GM12878 (cell line): Measurements from ENCODE around the gene POU2F3. TPM values are rescaled to one million over a fixed set of nuclear protein-coding genes. Genes with fewer than 3 reads are reported as not detected.

ENCODE experiments used
- ATAC-seq: fragments of 200-7000 bp; cut with Tn5 transposase; 3 replicates; pipeline ENCODE4 v1.9.1; 2020; ENCODE audit warnings: mild to moderate bottlenecking, moderate library complexity
- BruUV-seq: library from RNA; stranded (reverse); fragments of 400-500 nt; replicated peaks from 2 replicates; lab custom pipeline; 2021; lab: Mats Ljungman, UMichigan
- CTCF ChIA-PET: fragments of 300-600 bp; sonication (Branson Sonifier 250); formaldehyde crosslinking; extraction: SDS; loops from one replicate; lab custom pipeline; 2021; ENCODE audit warnings: inconsistent platforms; lab: Yijun Ruan, JAX
- POLR2A ChIA-PET: fragments of 350-600 bp; formaldehyde crosslinking; extraction: SDS; loops from one replicate; lab custom pipeline; 2021; ENCODE audit warnings: inconsistent platforms; lab: Charles Lee
- RAD21 ChIA-PET: fragments of 300-600 bp; sonication (Branson Sonifier 250); formaldehyde crosslinking; loops from one replicate; lab custom pipeline; 2023; ENCODE audit warnings: antibody characterized with exemption; ENCODE audit not compliant: unreplicated experiment; lab: Charles Lee
- SMC1A ChIA-PET: fragments of 300-600 bp; sonication (Branson Sonifier 250); formaldehyde crosslinking; loops from one replicate; lab custom pipeline; 2023; ENCODE audit not compliant: unreplicated experiment, uncharacterized antibody; lab: Charles Lee
- DNase-seq: peaks from one replicate; pipeline ENCODE4 v3.0.0-alpha.2; 2011; ENCODE audit warnings: low read depth, low spot score
- FAIRE-seq: peaks from 3 replicates; lab custom pipeline; 2011; peaks lifted over from hg19 to GRCh38; lab: Jason Lieb, UNC
- H2AFZ ChIP-seq: 2 replicates; pipeline ENCODE4 v1.6.0; 2011; ENCODE audit warnings: low read depth, low read length, control low read depth; ENCODE audit not compliant: control insufficient read depth
- H3K27ac ChIP-seq: 2 replicates; pipeline ENCODE4 v1.5.1; 2011; ENCODE audit warnings: control low read depth; ENCODE audit not compliant: control insufficient read depth, insufficient read depth
- H3K27me3 ChIP-seq, 2 experiments: replicated peaks in 1 of 2; 2 replicates each; pipeline versions ENCODE4 v1.6.0 to v1.6.1; 2011; ENCODE audit warnings: low read length in 1 of 2; ENCODE audit not compliant: control insufficient read depth in 2 of 2, insufficient read depth in 2 of 2
- H3K36me3 ChIP-seq, 2 experiments: 2 replicates each; pipeline ENCODE4 v1.5.1; 2011; ENCODE audit warnings: low read length in 1 of 2; ENCODE audit not compliant: control insufficient read depth in 2 of 2, insufficient read depth in 2 of 2
- H3K4me1 ChIP-seq: 2 replicates; pipeline ENCODE4 v1.6.1; 2011; ENCODE audit warnings: mild to moderate bottlenecking, low read length, moderate library complexity, mixed read lengths; ENCODE audit not compliant: control insufficient read depth, insufficient read depth
- H3K4me2 ChIP-seq: 2 replicates; pipeline ENCODE4 v1.6.0; 2011; ENCODE audit warnings: control low read depth; ENCODE audit not compliant: control insufficient read depth, insufficient read depth
- H3K4me3 ChIP-seq: fragments of 200-600 bp; sonication (generic); 2 replicates; pipeline ENCODE4 v1.5.1; 2016
- H3K79me2 ChIP-seq: 2 replicates; pipeline ENCODE4 v1.6.0; 2011; ENCODE audit warnings: low read length; ENCODE audit not compliant: control insufficient read depth, insufficient read depth
- H3K9ac ChIP-seq: 2 replicates; pipeline ENCODE4 v1.8.0; 2011; ENCODE audit warnings: low read length, control low read depth, mixed read lengths; ENCODE audit not compliant: control insufficient read depth, insufficient read depth
- H3K9me3 ChIP-seq: replicated peaks from 3 replicates; pipeline ENCODE4 v1.5.1; 2011; ENCODE audit warnings: mild to moderate bottlenecking, low read length; ENCODE audit not compliant: control insufficient read depth, insufficient read depth
- H4K20me1 ChIP-seq: 2 replicates; pipeline ENCODE4 v1.6.0; 2011; ENCODE audit not compliant: control insufficient read depth, insufficient read depth
- CBFB ChIP-seq: IDR thresholded peaks from 2 replicates; pipeline ENCODE4 v1.6.1; 2016; ENCODE audit warnings: antibody characterized with exemption, low read depth
- MEF2B ChIP-seq: fragments of 450-650 bp; IDR thresholded peaks from 2 replicates; pipeline ENCODE4 v1.6.1; 2018; ENCODE audit warnings: mild to moderate bottlenecking, moderate library complexity; ENCODE audit not compliant: partially characterized antibody, poor library complexity, severe bottlenecking
- RAD21 ChIP-seq: IDR thresholded peaks from 2 replicates; pipeline ENCODE4 v1.6.1; 2011; ENCODE audit warnings: mild to moderate bottlenecking, low read depth, low read length, moderate library complexity; ENCODE audit not compliant: insufficient read depth
- ZNF207 ChIP-seq: fragments of 450-650 bp; IDR thresholded peaks from 2 replicates; pipeline ENCODE4 v1.6.1; 2014; ENCODE audit warnings: antibody characterized with exemption, mild to moderate bottlenecking, borderline replicate concordance
- WGBS: methylation state at CpG from one replicate; pipeline ENCODE4 v1.1.6; 2016; ENCODE audit warnings: low lambda C conversion rate; ENCODE audit not compliant: insufficient replicate concordance, insufficient coverage; ENCODE audit errors: missing lambda C conversion rate; 5-methylcytosine and 5-hydroxymethylcytosine counted together
- in situ Hi-C: fragments of 300-500 bp; cut with MboI; formaldehyde crosslinking; loops from 9 replicates; pipeline ENCODE4 v1.14.3; 2018; ENCODE audit warnings: mixed read lengths
- intact Hi-C: fragments of 100-400 bp; cut with micrococcal nuclease; formaldehyde crosslinking; loops from one replicate; pipeline ENCODE4 v1.14.2; 2022; ENCODE audit not compliant: unreplicated experiment
- polyA plus RNA-seq, 11 experiments: library from polyadenylated mRNA; depleted of rRNA in 4 of 11; unstranded in 6 of 11; stranded (reverse) in 5 of 11; fragments of >200 nt; fragmentation: Nextera tagmentation in 4 of 11; fragmentation: Illumina TruSeq in 1 of 11; extraction: Ambion mirVana in 4 of 11; extraction: Trizol in 1 of 11; gene quantifications; 1 replicate in 1 of 11; 2 replicates in 10 of 11; pipeline versions ENCODE4 v1.2.1 to v1.2.3, GENCODE V29; 2011 to 2016; ENCODE audit warnings: inconsistent platforms in 2 of 11, missing spikeins in 2 of 11, low read depth in 1 of 11
- total RNA-seq, 4 experiments: library from RNA; depleted of rRNA in 3 of 4; stranded (reverse); fragments of >200 nt in 3 of 4; fragmentation: Illumina TruSeq in 1 of 4; extraction: Trizol in 1 of 4; gene quantifications; 2 replicates each; pipeline versions ENCODE4 v1.2.1 to v1.2.3, GENCODE V29; 2013 to 2021
- TF ChIP-seq, protein P1 (sequence below): fragments of 450-650 bp; IDR thresholded peaks from 2 replicates; pipeline ENCODE4 v1.6.1; 2017; ENCODE audit warnings: mild to moderate bottlenecking, moderate library complexity
- TF ChIP-seq, protein P2 (sequence below): fragments of 450-650 bp; IDR thresholded peaks from 2 replicates; pipeline ENCODE4 v1.6.1; 2017; ENCODE audit warnings: low read depth, mild to moderate bottlenecking, moderate library complexity
- TF ChIP-seq, protein P3 (sequence below): fragments of 450-650 bp; IDR thresholded peaks from 2 replicates; pipeline ENCODE4 v1.6.1; 2018; ENCODE audit warnings: mild to moderate bottlenecking, low read depth, moderate library complexity; ENCODE audit not compliant: partially characterized antibody
- TF ChIP-seq, protein P4 (sequence below): IDR thresholded peaks from 2 replicates; pipeline ENCODE4 v1.6.1; 2012; ENCODE audit warnings: improper control_type of control experiment, low read depth, low read length; ENCODE audit not compliant: insufficient replicate concordance

The POU2F3 gene
- total and polyA plus RNA-seq, 10 of the 15 experiments (the other 5 are each of a cell fraction or from before 2014, with no cell fraction given) = 0.09 to 4.4 (median 0.33) TPM

DNA sequence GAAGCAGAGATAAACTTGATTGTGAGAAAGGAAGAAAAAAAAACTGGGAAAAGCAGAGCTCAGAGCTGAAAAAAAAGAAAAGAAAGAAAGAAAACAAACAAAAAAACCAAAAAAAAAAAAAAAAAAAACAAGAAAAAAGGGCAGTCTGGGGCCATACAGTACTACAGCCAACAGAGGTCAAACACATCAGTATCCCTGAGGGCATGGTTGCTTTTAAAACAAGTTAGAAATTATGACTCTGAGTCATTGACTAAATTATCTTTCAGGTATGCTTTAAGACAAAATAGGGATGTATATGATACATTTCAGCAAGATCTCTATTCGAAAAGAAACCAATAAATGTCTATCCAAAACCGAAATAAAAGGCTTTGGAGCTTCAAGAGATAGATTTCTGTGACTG, 48.1 kb downstream of the POU2F3 start:
- H3K9ac ChIP-seq = no peak overlapping the region
- no peaks in the 10 kb centered on the region; a peak in 1 of 4 replicates for H3K27me3 ChIP-seq
- H3K4me2 ChIP-seq = no peak overlapping the region
- H3K9me3 ChIP-seq = no peaks in the 10 kb centered on the region; the same call in 2 of the 3 replicates
- 2% methylated on average over 2 of the region's 2 CpGs for WGBS
- no peak for ATAC-seq
- no peaks in the 10 kb centered on the region for H3K36me3 ChIP-seq
- no peak for DNase-seq
- in situ Hi-C loops = no loop called here
- ChIA-PET SMC1A (interaction anchor here (2.1 to 5.0 kb wide), 3 partner anchors 9 to 52 kb away, joined by 8 to 21 read pairs (median 9); no protein-coding TSS in a partner anchor), CTCF (interaction anchor here (1.6 to 6.0 kb wide), 4 partner anchors 12 to 53 kb away, joined by 7 to 36 read pairs (median 15); no protein-coding TSS in a partner anchor), RAD21 (interaction anchor here (1.1 kb wide), 1 partner anchor 53 kb away, joined by 3 read pairs; no protein-coding TSS in a partner anchor), POLR2A (interaction anchor here (0.7 kb wide), 2 partner anchors 23 to 612 kb away, joined by 5 to 7 read pairs; no protein-coding TSS in a partner anchor)
- intact Hi-C loops = no loop called here
- H3K27ac ChIP-seq = no peak overlapping the region
- no TSS peak for BruUV-seq
- H4K20me1 ChIP-seq = no peaks in the 10 kb centered on the region
- FAIRE-seq = no peak
- no peak overlapping the region for H2AFZ ChIP-seq
- H3K79me2 ChIP-seq = no peaks in the 10 kb centered on the region
- TF ChIP-seq MEF2B = no peak
- TF ChIP-seq, protein P1, sequence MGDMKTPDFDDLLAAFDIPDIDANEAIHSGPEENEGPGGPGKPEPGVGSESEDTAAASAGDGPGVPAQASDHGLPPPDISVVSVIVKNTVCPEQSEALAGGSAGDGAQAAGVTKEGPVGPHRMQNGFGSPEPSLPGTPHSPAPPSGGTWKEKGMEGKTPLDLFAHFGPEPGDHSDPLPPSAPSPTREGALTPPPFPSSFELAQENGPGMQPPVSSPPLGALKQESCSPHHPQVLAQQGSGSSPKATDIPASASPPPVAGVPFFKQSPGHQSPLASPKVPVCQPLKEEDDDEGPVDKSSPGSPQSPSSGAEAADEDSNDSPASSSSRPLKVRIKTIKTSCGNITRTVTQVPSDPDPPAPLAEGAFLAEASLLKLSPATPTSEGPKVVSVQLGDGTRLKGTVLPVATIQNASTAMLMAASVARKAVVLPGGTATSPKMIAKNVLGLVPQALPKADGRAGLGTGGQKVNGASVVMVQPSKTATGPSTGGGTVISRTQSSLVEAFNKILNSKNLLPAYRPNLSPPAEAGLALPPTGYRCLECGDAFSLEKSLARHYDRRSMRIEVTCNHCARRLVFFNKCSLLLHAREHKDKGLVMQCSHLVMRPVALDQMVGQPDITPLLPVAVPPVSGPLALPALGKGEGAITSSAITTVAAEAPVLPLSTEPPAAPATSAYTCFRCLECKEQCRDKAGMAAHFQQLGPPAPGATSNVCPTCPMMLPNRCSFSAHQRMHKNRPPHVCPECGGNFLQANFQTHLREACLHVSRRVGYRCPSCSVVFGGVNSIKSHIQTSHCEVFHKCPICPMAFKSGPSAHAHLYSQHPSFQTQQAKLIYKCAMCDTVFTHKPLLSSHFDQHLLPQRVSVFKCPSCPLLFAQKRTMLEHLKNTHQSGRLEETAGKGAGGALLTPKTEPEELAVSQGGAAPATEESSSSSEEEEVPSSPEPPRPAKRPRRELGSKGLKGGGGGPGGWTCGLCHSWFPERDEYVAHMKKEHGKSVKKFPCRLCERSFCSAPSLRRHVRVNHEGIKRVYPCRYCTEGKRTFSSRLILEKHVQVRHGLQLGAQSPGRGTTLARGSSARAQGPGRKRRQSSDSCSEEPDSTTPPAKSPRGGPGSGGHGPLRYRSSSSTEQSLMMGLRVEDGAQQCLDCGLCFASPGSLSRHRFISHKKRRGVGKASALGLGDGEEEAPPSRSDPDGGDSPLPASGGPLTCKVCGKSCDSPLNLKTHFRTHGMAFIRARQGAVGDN = no peak
- TF ChIP-seq, protein P2, sequence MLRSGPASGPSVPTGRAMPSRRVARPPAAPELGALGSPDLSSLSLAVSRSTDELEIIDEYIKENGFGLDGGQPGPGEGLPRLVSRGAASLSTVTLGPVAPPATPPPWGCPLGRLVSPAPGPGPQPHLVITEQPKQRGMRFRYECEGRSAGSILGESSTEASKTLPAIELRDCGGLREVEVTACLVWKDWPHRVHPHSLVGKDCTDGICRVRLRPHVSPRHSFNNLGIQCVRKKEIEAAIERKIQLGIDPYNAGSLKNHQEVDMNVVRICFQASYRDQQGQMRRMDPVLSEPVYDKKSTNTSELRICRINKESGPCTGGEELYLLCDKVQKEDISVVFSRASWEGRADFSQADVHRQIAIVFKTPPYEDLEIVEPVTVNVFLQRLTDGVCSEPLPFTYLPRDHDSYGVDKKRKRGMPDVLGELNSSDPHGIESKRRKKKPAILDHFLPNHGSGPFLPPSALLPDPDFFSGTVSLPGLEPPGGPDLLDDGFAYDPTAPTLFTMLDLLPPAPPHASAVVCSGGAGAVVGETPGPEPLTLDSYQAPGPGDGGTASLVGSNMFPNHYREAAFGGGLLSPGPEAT = no peak
- TF ChIP-seq, protein P3, sequence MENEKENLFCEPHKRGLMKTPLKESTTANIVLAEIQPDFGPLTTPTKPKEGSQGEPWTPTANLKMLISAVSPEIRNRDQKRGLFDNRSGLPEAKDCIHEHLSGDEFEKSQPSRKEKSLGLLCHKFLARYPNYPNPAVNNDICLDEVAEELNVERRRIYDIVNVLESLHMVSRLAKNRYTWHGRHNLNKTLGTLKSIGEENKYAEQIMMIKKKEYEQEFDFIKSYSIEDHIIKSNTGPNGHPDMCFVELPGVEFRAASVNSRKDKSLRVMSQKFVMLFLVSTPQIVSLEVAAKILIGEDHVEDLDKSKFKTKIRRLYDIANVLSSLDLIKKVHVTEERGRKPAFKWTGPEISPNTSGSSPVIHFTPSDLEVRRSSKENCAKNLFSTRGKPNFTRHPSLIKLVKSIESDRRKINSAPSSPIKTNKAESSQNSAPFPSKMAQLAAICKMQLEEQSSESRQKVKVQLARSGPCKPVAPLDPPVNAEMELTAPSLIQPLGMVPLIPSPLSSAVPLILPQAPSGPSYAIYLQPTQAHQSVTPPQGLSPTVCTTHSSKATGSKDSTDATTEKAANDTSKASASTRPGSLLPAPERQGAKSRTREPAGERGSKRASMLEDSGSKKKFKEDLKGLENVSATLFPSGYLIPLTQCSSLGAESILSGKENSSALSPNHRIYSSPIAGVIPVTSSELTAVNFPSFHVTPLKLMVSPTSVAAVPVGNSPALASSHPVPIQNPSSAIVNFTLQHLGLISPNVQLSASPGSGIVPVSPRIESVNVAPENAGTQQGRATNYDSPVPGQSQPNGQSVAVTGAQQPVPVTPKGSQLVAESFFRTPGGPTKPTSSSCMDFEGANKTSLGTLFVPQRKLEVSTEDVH = no peak
- TF ChIP-seq, protein P4, sequence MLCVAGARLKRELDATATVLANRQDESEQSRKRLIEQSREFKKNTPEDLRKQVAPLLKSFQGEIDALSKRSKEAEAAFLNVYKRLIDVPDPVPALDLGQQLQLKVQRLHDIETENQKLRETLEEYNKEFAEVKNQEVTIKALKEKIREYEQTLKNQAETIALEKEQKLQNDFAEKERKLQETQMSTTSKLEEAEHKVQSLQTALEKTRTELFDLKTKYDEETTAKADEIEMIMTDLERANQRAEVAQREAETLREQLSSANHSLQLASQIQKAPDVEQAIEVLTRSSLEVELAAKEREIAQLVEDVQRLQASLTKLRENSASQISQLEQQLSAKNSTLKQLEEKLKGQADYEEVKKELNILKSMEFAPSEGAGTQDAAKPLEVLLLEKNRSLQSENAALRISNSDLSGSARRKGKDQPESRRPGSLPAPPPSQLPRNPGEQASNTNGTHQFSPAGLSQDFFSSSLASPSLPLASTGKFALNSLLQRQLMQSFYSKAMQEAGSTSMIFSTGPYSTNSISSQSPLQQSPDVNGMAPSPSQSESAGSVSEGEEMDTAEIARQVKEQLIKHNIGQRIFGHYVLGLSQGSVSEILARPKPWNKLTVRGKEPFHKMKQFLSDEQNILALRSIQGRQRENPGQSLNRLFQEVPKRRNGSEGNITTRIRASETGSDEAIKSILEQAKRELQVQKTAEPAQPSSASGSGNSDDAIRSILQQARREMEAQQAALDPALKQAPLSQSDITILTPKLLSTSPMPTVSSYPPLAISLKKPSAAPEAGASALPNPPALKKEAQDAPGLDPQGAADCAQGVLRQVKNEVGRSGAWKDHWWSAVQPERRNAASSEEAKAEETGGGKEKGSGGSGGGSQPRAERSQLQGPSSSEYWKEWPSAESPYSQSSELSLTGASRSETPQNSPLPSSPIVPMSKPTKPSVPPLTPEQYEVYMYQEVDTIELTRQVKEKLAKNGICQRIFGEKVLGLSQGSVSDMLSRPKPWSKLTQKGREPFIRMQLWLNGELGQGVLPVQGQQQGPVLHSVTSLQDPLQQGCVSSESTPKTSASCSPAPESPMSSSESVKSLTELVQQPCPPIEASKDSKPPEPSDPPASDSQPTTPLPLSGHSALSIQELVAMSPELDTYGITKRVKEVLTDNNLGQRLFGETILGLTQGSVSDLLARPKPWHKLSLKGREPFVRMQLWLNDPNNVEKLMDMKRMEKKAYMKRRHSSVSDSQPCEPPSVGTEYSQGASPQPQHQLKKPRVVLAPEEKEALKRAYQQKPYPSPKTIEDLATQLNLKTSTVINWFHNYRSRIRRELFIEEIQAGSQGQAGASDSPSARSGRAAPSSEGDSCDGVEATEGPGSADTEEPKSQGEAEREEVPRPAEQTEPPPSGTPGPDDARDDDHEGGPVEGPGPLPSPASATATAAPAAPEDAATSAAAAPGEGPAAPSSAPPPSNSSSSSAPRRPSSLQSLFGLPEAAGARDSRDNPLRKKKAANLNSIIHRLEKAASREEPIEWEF = no peak
- TF ChIP-seq CBFB = no peak
- TF ChIP-seq RAD21 = no peak
- no peak for TF ChIP-seq ZNF207
- H3K4me1 ChIP-seq = no peaks in the 10 kb centered on the region
- H3K4me3 ChIP-seq = no peak overlapping the region
